CD14-positive monocyte (primary cell): Measurements from ENCODE around the gene RTN4R. TPM values are rescaled to one million over a fixed set of nuclear protein-coding genes. Genes with fewer than 3 reads are reported as not detected.

Source experiments
- DNase-seq, 3 donors: peaks; one replicate each; pipeline ENCODE4 v3.0.0-alpha.2; 2011 to 2022
- H2AFZ ChIP-seq: 2 replicates; pipeline ENCODE4 v1.6.0; 2012; ENCODE audit warnings: mild to moderate bottlenecking, low read depth, low read length, inconsistent platforms; ENCODE audit not compliant: insufficient read depth, poor library complexity, severe bottlenecking
- H3K27ac ChIP-seq, 2 donors: 1 replicate in 1 of 2; 2 replicates in 1 of 2; pipeline ENCODE4 v1.5.1; 2012 to 2013; ENCODE audit warnings: low read length in 2 of 2, control low read depth in 1 of 2, inconsistent platforms in 1 of 2, low read depth in 1 of 2, mild to moderate bottlenecking in 1 of 2
- H3K27me3 ChIP-seq, 2 donors: one replicate each; pipeline versions ENCODE4 v1.6.0 to v1.6.1; 2011 to 2013; ENCODE audit warnings: low read length in 2 of 2; ENCODE audit not compliant: control insufficient read depth in 2 of 2, insufficient read depth in 2 of 2
- H3K36me3 ChIP-seq, 2 donors: replicated peaks in 1 of 2; 1 replicate in 1 of 2; 2 replicates in 1 of 2; pipeline versions ENCODE4 v1.5.1 to v1.6.1; 2012 to 2013; ENCODE audit warnings: low read length in 2 of 2, control low read depth in 1 of 2, inconsistent platforms in 1 of 2, mild to moderate bottlenecking in 1 of 2; ENCODE audit not compliant: insufficient read depth in 2 of 2, control insufficient read depth in 1 of 2
- H3K4me1 ChIP-seq, 2 donors: 1 replicate in 1 of 2; 2 replicates in 1 of 2; pipeline versions ENCODE4 v1.5.1 to v1.6.1; 2012 to 2013; ENCODE audit warnings: low read length in 2 of 2, control low read depth in 1 of 2, inconsistent platforms in 1 of 2, mild to moderate bottlenecking in 1 of 2, moderate library complexity in 1 of 2; ENCODE audit not compliant: insufficient read depth in 2 of 2, control insufficient read depth in 1 of 2
- H3K4me2 ChIP-seq: replicated peaks from 2 replicates; pipeline ENCODE3; 2012; ENCODE audit warnings: low read length, moderate library complexity, mild to moderate bottlenecking; ENCODE audit not compliant: poor library complexity, severe bottlenecking; ENCODE audit errors: extremely low read depth
- H3K4me3 ChIP-seq, 3 experiments: fragments of 200-600 bp in 1 of 3; sonication (generic) in 1 of 3; replicated peaks in 1 of 3; 1 replicate in 2 of 3; 2 replicates in 1 of 3; pipeline ENCODE4 v1.5.1; 2011 to 2013; ENCODE audit warnings: low read length in 3 of 3, mild to moderate bottlenecking in 3 of 3, control low read depth in 2 of 3, low read depth in 2 of 3, inconsistent platforms in 1 of 3, moderate library complexity in 1 of 3
- H3K79me2 ChIP-seq: 2 replicates; pipeline ENCODE4 v1.6.0; 2012; ENCODE audit warnings: mild to moderate bottlenecking, control low read depth, inconsistent platforms, low read length, moderate library complexity; ENCODE audit not compliant: insufficient read depth
- H3K9ac ChIP-seq: 2 replicates; pipeline ENCODE4 v1.6.0; 2017; ENCODE audit warnings: low read length, mild to moderate bottlenecking; ENCODE audit not compliant: insufficient read depth, poor library complexity, severe bottlenecking
- H3K9me3 ChIP-seq, 2 donors: replicated peaks in 1 of 2; 1 replicate in 1 of 2; 2 replicates in 1 of 2; pipeline versions ENCODE4 v1.5.1 to v1.6.1; 2012 to 2013; ENCODE audit warnings: low read length in 2 of 2, control low read depth in 1 of 2; ENCODE audit not compliant: control insufficient read depth in 1 of 2, insufficient read depth in 1 of 2
- H4K20me1 ChIP-seq: 2 replicates; pipeline ENCODE4 v1.6.0; 2012; ENCODE audit warnings: mild to moderate bottlenecking, low read length, control low read depth, moderate library complexity; ENCODE audit not compliant: insufficient read depth
- H3K27ac Mint-ChIP-seq, 7 donors: one replicate each; pipeline ENCODE4 v1.8.0; 2020; ENCODE audit warnings: mild to moderate bottlenecking in 7 of 7, mixed read lengths in 7 of 7, moderate library complexity in 6 of 7, inconsistent platforms in 2 of 7
- H3K27me3 Mint-ChIP-seq, 3 donors: one replicate each; pipeline ENCODE4 v1.8.0; 2021 to 2022; ENCODE audit warnings: low read depth in 3 of 3, mild to moderate bottlenecking in 3 of 3, mixed read lengths in 3 of 3, moderate library complexity in 3 of 3, inconsistent platforms in 1 of 3
- H3K36me3 Mint-ChIP-seq, 2 donors: one replicate each; pipeline ENCODE4 v1.8.0; 2020; ENCODE audit warnings: mixed read lengths in 2 of 2, inconsistent platforms in 1 of 2, mild to moderate bottlenecking in 1 of 2
- H3K4me1 Mint-ChIP-seq: one replicate; pipeline ENCODE4 v1.8.0; 2020; ENCODE audit warnings: mild to moderate bottlenecking, mixed read lengths
- H3K4me3 Mint-ChIP-seq, 2 donors: one replicate each; pipeline ENCODE4 v1.8.0; 2020; ENCODE audit warnings: mild to moderate bottlenecking in 2 of 2, mixed read lengths in 2 of 2, moderate library complexity in 1 of 2
- H3K9me3 Mint-ChIP-seq, 7 donors: one replicate each; pipeline ENCODE4 v1.8.0; 2020 to 2022; ENCODE audit warnings: mixed read lengths in 7 of 7, mild to moderate bottlenecking in 6 of 7, moderate library complexity in 6 of 7, inconsistent platforms in 2 of 7
- WGBS: methylation state at CpG from one replicate; pipeline ENCODE4 v1.1.5; 2013; ENCODE audit warnings: missing lambda C conversion rate; ENCODE audit not compliant: insufficient coverage; 5-methylcytosine and 5-hydroxymethylcytosine counted together
- intact Hi-C, 2 donors: fragments of 100-400 bp; cut with micrococcal nuclease; formaldehyde crosslinking; loops; one replicate each; pipeline versions ENCODE4 v1.15.0 to v1.15.1; 2023
- polyA plus RNA-seq, 3 donors: library from polyadenylated mRNA; depleted of rRNA in 1 of 3; unstranded in 2 of 3; stranded (reverse) in 1 of 3; fragments of 300-500 nt in 2 of 3; fragments of >200 nt in 1 of 3; fragmentation: Illumina TruSeq in 2 of 3; gene quantifications; 1 replicate in 2 of 3; 2 replicates in 1 of 3; pipeline ENCODE4 v1.2.3, GENCODE V29; 2012 to 2021
- TF ChIP-seq, protein P1 (sequence below): fragments of 200-600 bp; IDR thresholded peaks from one replicate; pipeline ENCODE4 v1.8.0; 2022; ENCODE audit warnings: antibody characterized with exemption, mild to moderate bottlenecking

Gene RTN4R
- polyA plus RNA-seq, 3 donors, result not detected

DNA sequence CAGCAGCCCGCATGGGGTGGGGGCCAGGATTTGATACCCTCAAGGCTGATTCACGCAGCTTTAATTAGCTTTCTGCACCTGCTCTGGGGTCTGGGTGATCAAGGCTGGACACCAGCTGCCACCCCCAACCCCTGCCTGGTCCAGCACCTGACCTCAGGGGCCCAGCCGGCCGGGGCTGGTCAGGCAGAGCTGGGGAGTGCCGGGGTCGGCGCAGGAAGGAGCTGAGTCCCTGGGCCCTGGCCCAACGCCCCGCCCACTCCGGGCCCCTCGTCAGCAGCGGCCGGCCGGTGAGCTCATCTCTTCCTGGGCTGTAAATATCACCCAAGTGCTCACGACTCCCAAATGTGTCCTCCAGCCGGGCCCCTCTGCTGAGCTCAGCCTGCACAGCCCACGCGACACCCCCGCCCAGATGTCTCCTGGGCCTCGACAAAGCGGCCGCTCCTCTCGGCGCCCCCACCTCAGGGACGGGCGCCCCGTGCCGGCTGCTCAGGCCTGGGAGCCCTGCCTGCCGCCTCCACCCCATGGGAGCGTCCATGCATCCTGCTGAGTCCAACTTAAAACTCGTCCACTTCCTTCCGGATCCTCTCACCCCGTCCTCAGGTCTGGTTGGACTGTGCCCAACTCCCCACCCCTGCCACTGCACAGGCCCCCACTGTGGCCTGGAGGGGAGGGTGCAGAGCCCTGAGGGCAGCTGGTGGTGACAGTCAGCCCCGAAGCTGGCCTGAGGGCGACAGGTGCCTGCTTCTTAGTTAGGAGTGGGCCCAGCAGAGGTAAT is 29.0 kb downstream of the RTN4R start:
- no peak overlapping the region for H3K27ac ChIP-seq
- no peaks in the 10 kb centered on the region for H3K9me3 ChIP-seq
- Mint-ChIP-seq H3K4me1 (peaks cover 11% of the 10 kb centered on the region), H3K27me3 (peaks cover 0 to 4% (median 2%) of the 10 kb centered on the region in 3 donors), H3K27ac (no peak overlapping the region), H3K36me3 (no peaks in the 10 kb centered on the region), H3K4me3 (no peak overlapping the region), H3K9me3 (peaks cover 0 to 2% (median 0%) of the 10 kb centered on the region in 7 donors)
- H3K4me2 ChIP-seq, result no peak overlapping the region
- no peak overlapping the region for H3K9ac ChIP-seq
- H2AFZ ChIP-seq, result no peak overlapping the region
- no peaks in the 10 kb centered on the region for H4K20me1 ChIP-seq
- TF ChIP-seq, protein P1, sequence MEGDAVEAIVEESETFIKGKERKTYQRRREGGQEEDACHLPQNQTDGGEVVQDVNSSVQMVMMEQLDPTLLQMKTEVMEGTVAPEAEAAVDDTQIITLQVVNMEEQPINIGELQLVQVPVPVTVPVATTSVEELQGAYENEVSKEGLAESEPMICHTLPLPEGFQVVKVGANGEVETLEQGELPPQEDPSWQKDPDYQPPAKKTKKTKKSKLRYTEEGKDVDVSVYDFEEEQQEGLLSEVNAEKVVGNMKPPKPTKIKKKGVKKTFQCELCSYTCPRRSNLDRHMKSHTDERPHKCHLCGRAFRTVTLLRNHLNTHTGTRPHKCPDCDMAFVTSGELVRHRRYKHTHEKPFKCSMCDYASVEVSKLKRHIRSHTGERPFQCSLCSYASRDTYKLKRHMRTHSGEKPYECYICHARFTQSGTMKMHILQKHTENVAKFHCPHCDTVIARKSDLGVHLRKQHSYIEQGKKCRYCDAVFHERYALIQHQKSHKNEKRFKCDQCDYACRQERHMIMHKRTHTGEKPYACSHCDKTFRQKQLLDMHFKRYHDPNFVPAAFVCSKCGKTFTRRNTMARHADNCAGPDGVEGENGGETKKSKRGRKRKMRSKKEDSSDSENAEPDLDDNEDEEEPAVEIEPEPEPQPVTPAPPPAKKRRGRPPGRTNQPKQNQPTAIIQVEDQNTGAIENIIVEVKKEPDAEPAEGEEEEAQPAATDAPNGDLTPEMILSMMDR, result no peak
- no peak for DNase-seq
- no peak overlapping the region for H3K4me3 ChIP-seq
- H3K36me3 ChIP-seq, result no peaks in the 10 kb centered on the region
- intact Hi-C loops, result no loop called here
- no peaks in the 10 kb centered on the region for H3K79me2 ChIP-seq
- H3K4me1 ChIP-seq, result peaks cover 6 to 11% of the 10 kb centered on the region in 2 donors
- WGBS, result 69% methylated on average over 34 of the region's 35 CpGs
- H3K27me3 ChIP-seq, result no peaks in the 10 kb centered on the region

DNA sequence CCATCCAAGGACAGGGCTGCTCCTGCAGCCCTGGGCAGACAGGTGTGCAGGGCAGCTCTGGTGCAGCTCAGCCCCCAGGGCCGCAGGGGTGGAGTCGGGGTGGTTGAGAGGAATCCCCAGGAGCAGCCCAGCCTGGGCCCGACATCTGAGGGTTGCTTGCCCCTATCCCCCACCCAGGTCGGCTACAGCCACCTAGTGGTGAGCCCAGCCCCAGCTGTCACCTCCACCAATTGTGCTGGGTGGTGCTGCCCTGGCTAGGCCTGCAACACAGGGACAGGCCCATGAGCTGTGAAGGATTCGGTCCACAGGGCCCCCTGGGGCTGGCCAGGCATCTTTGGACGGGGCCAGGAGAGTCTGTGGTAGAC is 29.6 kb downstream of the RTN4R start:
- Mint-ChIP-seq H3K9me3 (peaks cover 0 to 2% (median 0%) of the 10 kb centered on the region in 7 donors), H3K4me3 (no peak overlapping the region), H3K27me3 (peaks cover 0 to 4% (median 2%) of the 10 kb centered on the region in 3 donors), H3K27ac (no peak overlapping the region), H3K36me3 (no peaks in the 10 kb centered on the region), H3K4me1 (peaks cover 5% of the 10 kb centered on the region)
- H3K4me2 ChIP-seq, result no peak overlapping the region
- H3K27ac ChIP-seq, result no peak overlapping the region
- H4K20me1 ChIP-seq, result no peaks in the 10 kb centered on the region
- no peak overlapping the region for H3K4me3 ChIP-seq
- intact Hi-C loops, result no loop called here
- peak overlapping the region; percentile 1 for H3K9ac ChIP-seq
- DNase-seq, result no peak
- peak overlapping the region; percentile 50 for H2AFZ ChIP-seq
- peaks cover 5 to 7% of the 10 kb centered on the region in 2 donors for H3K4me1 ChIP-seq
- H3K79me2 ChIP-seq, result no peaks in the 10 kb centered on the region
- WGBS, result 76% methylated on average over 2 of the region's 6 CpGs
- H3K36me3 ChIP-seq, result no peaks in the 10 kb centered on the region
- no peaks in the 10 kb centered on the region for H3K27me3 ChIP-seq
- TF ChIP-seq, protein P1, result no peak
- H3K9me3 ChIP-seq, result no peaks in the 10 kb centered on the region
